GM21447 (cell line): ENCODE measurements around the gene PFDN6.
A peak's percentile ranks its signal among the peaks of the same experiment; 100 is the strongest.
"Not testable (repeated sequence)": the region's sequence is repeated elsewhere in the genome, so short reads cannot be mapped to it uniquely, and the experiment has no call there.

Experiments used
- ATAC-seq: cut with Tn5 transposase; IDR thresholded peaks from one replicate; pipeline ENCODE4 v1.9.1; 2021; ENCODE audit not compliant: unreplicated experiment

The PFDN6 gene

GRCh38 chr6:33273129-33273923 lies 16.1 kb upstream of the PFDN6 start:
- ATAC-seq = no peak

GRCh38 chr6:33273924-33274902 lies 15.2 kb upstream of the PFDN6 start:
- no peak for ATAC-seq

- not testable (repeated sequence) for ATAC-seq
Observed at GRCh38 chr6:33275795-33276580, 13.4 kb upstream of the PFDN6 start.

- ATAC-seq = no peak
Observed at GRCh38 chr6:33276581-33276863, 12.9 kb upstream of the PFDN6 start.

GRCh38 chr6:33276864-33277662 lies 12.3 kb upstream of the PFDN6 start, which contains the start of gene B3GALT4:
TSS of gene B3GALT4 (plus strand) at chr6:33277123. CDS start at chr6:33277420, 297 bp downstream.
- ATAC-seq = peak; percentile 52

GRCh38 chr6:33277663-33278391 lies 11.6 kb upstream of the PFDN6 start:
- ATAC-seq = no peak

GRCh38 chr6:33278392-33278741 lies 11.0 kb upstream of the PFDN6 start:
- no peak for ATAC-seq

- no peak for ATAC-seq
Observed at GRCh38 chr6:33278810-33279209, 10.6 kb upstream of the PFDN6 start.

GRCh38 chr6:33279257-33279695 lies 10.1 kb upstream of the PFDN6 start:
- ATAC-seq = no peak

GRCh38 chr6:33279971-33280511 lies 9.4 kb upstream of the PFDN6 start:
- ATAC-seq = no peak

- no peak for ATAC-seq
Observed at GRCh38 chr6:33280539-33280938, 8.9 kb upstream of the PFDN6 start.

- not testable (repeated sequence) for ATAC-seq
Observed at GRCh38 chr6:33285214-33285613, 4.2 kb upstream of the PFDN6 start.

GRCh38 chr6:33286946-33287914 lies 2.2 kb upstream of the PFDN6 start:
- ATAC-seq = no peak

- ATAC-seq = no peak
Observed at GRCh38 chr6:33288141-33288920, 1.1 kb upstream of the PFDN6 start.

GRCh38 chr6:33289784-33290315 lies 449 bp downstream of the PFDN6 start:
- no peak for ATAC-seq

- ATAC-seq = no peak
Observed at GRCh38 chr6:33290459-33290858, 1.1 kb downstream of the PFDN6 start.

- no peak for ATAC-seq
Observed at GRCh38 chr6:33292996-33293682, 3.7 kb downstream of the PFDN6 start.
